ENCODE data around the gene AHDC1.

Gene AHDC1

GRCh38 chr1:27507960-27508665, 95.8 kb downstream of the AHDC1 start:
- TF ChIP-seq NFIC (IDR thresholded peaks at IDR 0.05) (no peak), TCF12 (IDR thresholded peaks at IDR 0.05; ENCODE audit: low read depth) (no peak), RAD21 (IDR thresholded peaks at IDR 0.05; ENCODE audit: low read depth) (no peak), CREB1 (IDR thresholded peaks at IDR 0.05; ENCODE audit: low read depth) (no peak), REST (IDR thresholded peaks at IDR 0.05; ENCODE audit: low read depth) (no peak), EGR1 (IDR thresholded peaks at IDR 0.05) (no peak), MAX (IDR thresholded peaks at IDR 0.05) (no peak), CEBPB (IDR thresholded peaks at IDR 0.05) (no peak), USF1 (IDR thresholded peaks at IDR 0.05) (no peak), TEAD4 (IDR thresholded peaks at IDR 0.05) (no peak), FOXM1 (IDR thresholded peaks at IDR 0.05; ENCODE audit: borderline replicate concordance, low read depth) (no peak), ZBTB7A (IDR thresholded peaks at IDR 0.05; ENCODE audit: low read depth) (no peak), YY1 (IDR thresholded peaks at IDR 0.05; ENCODE audit: low read depth) (no peak)

DNA sequence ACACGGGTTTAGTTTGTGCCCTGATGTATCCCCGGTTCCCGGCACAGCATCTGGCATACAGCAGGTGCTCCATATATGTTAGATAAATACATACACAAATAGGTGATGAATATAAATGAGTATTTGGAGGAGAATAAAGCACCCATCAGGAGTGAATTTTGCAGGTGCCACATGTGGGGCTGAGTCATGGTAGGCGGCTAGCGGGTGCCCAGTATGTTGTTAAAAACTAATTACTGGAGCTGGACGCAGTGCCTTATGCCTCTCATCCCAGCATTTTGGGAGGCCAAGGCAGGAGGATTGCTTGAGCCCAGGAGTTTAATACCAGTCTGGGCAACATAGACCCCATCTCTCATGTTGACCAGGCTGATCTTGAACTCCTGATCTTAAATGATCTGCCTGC, 97.2 kb downstream of the AHDC1 start:
- no peak for TF ChIP-seq TEAD4 (IDR thresholded peaks at IDR 0.05)
- TF ChIP-seq MAX (IDR thresholded peaks at IDR 0.05), result no peak
- TF ChIP-seq NFIC (IDR thresholded peaks at IDR 0.05), result no peak
- no peak for TF ChIP-seq FOXM1 (IDR thresholded peaks at IDR 0.05; ENCODE audit: borderline replicate concordance, low read depth)
- TF ChIP-seq ZBTB7A (IDR thresholded peaks at IDR 0.05; ENCODE audit: low read depth), result no peak
- no peak for TF ChIP-seq EGR1 (IDR thresholded peaks at IDR 0.05)
- TF ChIP-seq RAD21 (IDR thresholded peaks at IDR 0.05; ENCODE audit: low read depth), result no peak
- TF ChIP-seq CEBPB (IDR thresholded peaks at IDR 0.05), result no peak
- TF ChIP-seq TAF1 (IDR thresholded peaks at IDR 0.05; ENCODE audit: low read depth), result no peak
- TF ChIP-seq USF1 (IDR thresholded peaks at IDR 0.05), result no peak

DNA sequence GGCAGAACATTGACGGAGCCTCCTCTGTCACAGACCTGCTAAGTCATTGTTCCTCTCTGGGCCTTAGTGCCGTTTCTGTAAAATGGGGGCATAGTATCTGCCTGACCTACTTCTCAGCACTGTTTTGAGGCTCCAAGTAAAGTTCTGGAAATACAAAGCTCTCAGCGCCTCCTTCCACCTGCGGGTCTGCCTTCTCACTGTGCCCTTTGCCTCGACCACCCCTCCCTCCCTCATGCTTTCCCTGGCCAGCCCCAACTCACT, 98.6 kb downstream of the AHDC1 start:
- TF ChIP-seq RAD21 (IDR thresholded peaks at IDR 0.05; ENCODE audit: low read depth), result no peak
- no peak for TF ChIP-seq TAF1 (IDR thresholded peaks at IDR 0.05; ENCODE audit: low read depth)

- TF ChIP-seq USF1 (IDR thresholded peaks at IDR 0.05) (no peak), TAF1 (IDR thresholded peaks at IDR 0.05; ENCODE audit: low read depth) (no peak), NFIC (IDR thresholded peaks at IDR 0.05) (no peak), TEAD4 (IDR thresholded peaks at IDR 0.05) (no peak), RAD21 (IDR thresholded peaks at IDR 0.05; ENCODE audit: low read depth) (no peak), REST (IDR thresholded peaks at IDR 0.05; ENCODE audit: low read depth) (no peak), MAX (IDR thresholded peaks at IDR 0.05) (no peak), CEBPB (IDR thresholded peaks at IDR 0.05) (no peak), ZBTB7A (IDR thresholded peaks at IDR 0.05; ENCODE audit: low read depth) (no peak), YY1 (IDR thresholded peaks at IDR 0.05; ENCODE audit: low read depth) (no peak), TCF12 (IDR thresholded peaks at IDR 0.05; ENCODE audit: low read depth) (no peak)
Measured at GRCh38 chr1:27504588-27505419, 99.1 kb downstream of the AHDC1 start.

GRCh38 chr1:27503844-27504587, 99.9 kb downstream of the AHDC1 start:
- TF ChIP-seq YY1 (IDR thresholded peaks at IDR 0.05; ENCODE audit: low read depth) (no peak), TAF1 (IDR thresholded peaks at IDR 0.05; ENCODE audit: low read depth) (no peak)

Data from Ishikawa (cell line).